GM23338 (cell line): ENCODE results near the gene NR4A1. TPM values are rescaled to one million over a fixed set of nuclear protein-coding genes. Genes with fewer than 3 reads are reported as not detected.
A peak's percentile ranks its signal among the peaks of the same experiment; 100 is the strongest.

Experiments
- ATAC-seq: fragments of 200-7000 bp; cut with Tn5 transposase; 3 replicates; pipeline ENCODE4 v1.9.1; 2020
- DNase-seq: peaks from one replicate; pipeline ENCODE4 v3.0.0-alpha.2; 2015; ENCODE audit warnings: low spot score
- H2AFZ ChIP-seq: fragments of 200-600 bp; sonication (generic); 2 replicates; pipeline ENCODE4 v1.8.0; 2016; ENCODE audit warnings: antibody characterized with exemption, mild to moderate bottlenecking, moderate library complexity
- H3F3A ChIP-seq: fragments of 200-600 bp; sonication (generic); replicated peaks from 2 replicates; pipeline ENCODE4 v1.8.0; 2017; ENCODE audit warnings: antibody characterized with exemption, mixed run types, low read depth
- H3K27ac ChIP-seq: fragments of 200-600 bp; sonication (generic); 2 replicates; pipeline ENCODE4 v1.6.1; 2016; ENCODE audit warnings: low read depth
- H3K27me3 ChIP-seq: fragments of 200-600 bp; sonication (generic); 2 replicates; pipeline ENCODE4 v1.8.0; 2016; ENCODE audit warnings: mild to moderate bottlenecking, mixed run types, moderate library complexity; ENCODE audit not compliant: insufficient read depth
- H3K36me3 ChIP-seq: fragments of 200-600 bp; sonication (generic); 2 replicates; pipeline ENCODE4 v1.8.0; 2016; ENCODE audit warnings: mild to moderate bottlenecking; ENCODE audit not compliant: insufficient read depth
- H3K4me1 ChIP-seq: fragments of 200-600 bp; sonication (generic); 2 replicates; pipeline ENCODE4 v1.8.0; 2016; ENCODE audit warnings: mild to moderate bottlenecking, moderate library complexity; ENCODE audit not compliant: insufficient read depth
- H3K4me2 ChIP-seq: fragments of 200-600 bp; sonication (generic); 2 replicates; pipeline ENCODE4 v1.7.1; 2017; ENCODE audit warnings: mixed run types
- H3K4me3 ChIP-seq: fragments of 200-600 bp; sonication (generic); 2 replicates; pipeline ENCODE4 v1.6.1; 2016; ENCODE audit warnings: mixed run types
- H3K79me2 ChIP-seq: fragments of 200-600 bp; sonication (generic); replicated peaks from 2 replicates; pipeline ENCODE4 v1.8.0; 2017; ENCODE audit warnings: mild to moderate bottlenecking; ENCODE audit not compliant: insufficient read depth
- H3K9me2 ChIP-seq: fragments of 200-600 bp; sonication (generic); 2 replicates; pipeline ENCODE4 v1.8.0; 2017; ENCODE audit not compliant: insufficient read depth
- H4K20me1 ChIP-seq: fragments of 200-600 bp; sonication (generic); replicated peaks from 2 replicates; pipeline ENCODE4 v1.8.0; 2017; ENCODE audit warnings: mild to moderate bottlenecking; ENCODE audit not compliant: insufficient read depth
- H3K27ac Mint-ChIP-seq: 2 replicates; pipeline ENCODE4 v1.8.0; 2020; ENCODE audit warnings: inconsistent platforms, mild to moderate bottlenecking, moderate library complexity, mixed read lengths
- H3K27me3 Mint-ChIP-seq: 3 replicates; pipeline ENCODE4 v1.8.0; 2022; ENCODE audit warnings: low read depth, mild to moderate bottlenecking, moderate library complexity, mixed read lengths, inconsistent platforms; ENCODE audit not compliant: insufficient read depth, poor library complexity
- H3K36me3 Mint-ChIP-seq: 3 replicates; pipeline ENCODE4 v1.8.0; 2021; ENCODE audit warnings: low read depth, mild to moderate bottlenecking, inconsistent platforms, moderate library complexity, mixed read lengths
- H3K4me1 Mint-ChIP-seq: 3 replicates; pipeline ENCODE4 v1.8.0; 2020; ENCODE audit warnings: mild to moderate bottlenecking, inconsistent platforms, mixed read lengths
- H3K4me3 Mint-ChIP-seq: 3 replicates; pipeline ENCODE4 v1.8.0; 2021; ENCODE audit warnings: moderate library complexity, mild to moderate bottlenecking, inconsistent platforms, mixed read lengths
- H3K9me3 Mint-ChIP-seq: 3 replicates; pipeline ENCODE4 v1.8.0; 2020; ENCODE audit warnings: moderate library complexity, mild to moderate bottlenecking, inconsistent platforms, mixed read lengths
- CREB1 ChIP-seq: fragments of 250-450 bp; sonication (Bioruptor Pico); IDR thresholded peaks from 2 replicates; pipeline ENCODE4 v1.5.0; 2020; ENCODE audit warnings: low read depth, mild to moderate bottlenecking, moderate library complexity
- EZH2 ChIP-seq: fragments of 200-600 bp; sonication (generic); IDR thresholded peaks from one replicate; pipeline ENCODE4 v1.8.0; 2017; ENCODE audit warnings: antibody characterized with exemption, mild to moderate bottlenecking, low read depth; ENCODE audit not compliant: unreplicated experiment
- EZH2phosphoT487 ChIP-seq: fragments of 200-600 bp; sonication (generic); IDR thresholded peaks from one replicate; pipeline ENCODE4 v1.8.1; 2018; ENCODE audit warnings: antibody characterized with exemption; ENCODE audit not compliant: unreplicated experiment
- JUNB ChIP-seq: IDR thresholded peaks from one replicate; pipeline ENCODE4 v1.6.1; 2016; ENCODE audit warnings: antibody characterized with exemption; ENCODE audit not compliant: unreplicated experiment
- POLR2AphosphoS5 ChIP-seq: IDR thresholded peaks from 2 replicates; pipeline ENCODE4 v1.6.1; 2016; ENCODE audit warnings: antibody characterized with exemption, low read depth
- STAT1 ChIP-seq: IDR thresholded peaks from one replicate; pipeline ENCODE4 v1.6.1; 2016; ENCODE audit warnings: antibody characterized with exemption; ENCODE audit not compliant: unreplicated experiment
- ZNF114 ChIP-seq: fragments of 250-450 bp; sonication (Bioruptor Pico); IDR thresholded peaks from 2 replicates; pipeline ENCODE4 v1.5.0; 2020; ENCODE audit warnings: mild to moderate bottlenecking, moderate library complexity
- polyA plus RNA-seq: library from polyadenylated mRNA; unstranded; fragments of >200 nt; fragmentation: Nextera tagmentation; extraction: Ambion mirVana; gene quantifications from 2 replicates; pipeline ENCODE4 v1.2.1, GENCODE V29; 2016
- total RNA-seq: library from RNA; depleted of rRNA; stranded (reverse); fragments of >200 nt; shearing (Covaris generic); gene quantifications from 2 replicates; pipeline ENCODE4 v1.2.3, GENCODE V29; 2014
- TF ChIP-seq, protein P1 (sequence below): fragments of 250-450 bp; sonication (Bioruptor Pico); IDR thresholded peaks from 2 replicates; pipeline ENCODE4 v1.5.0; 2020; ENCODE audit warnings: mild to moderate bottlenecking, moderate library complexity
- TF ChIP-seq, protein P2 (sequence below), 2 experiments: fragments of 200-600 bp in 1 of 2; sonication (generic) in 1 of 2; conservative IDR thresholded peaks; 2 replicates each; pipeline versions ENCODE4 v1.5.1 to v1.6.1; 2016 to 2017; ENCODE audit warnings: antibody characterized with exemption in 2 of 2, low read depth in 2 of 2, mild to moderate bottlenecking in 2 of 2, moderate library complexity in 1 of 2
- TF ChIP-seq, protein P3 (sequence below): IDR thresholded peaks from 2 replicates; pipeline ENCODE4 v1.6.1; 2016; ENCODE audit warnings: antibody characterized with exemption

NR4A1 gene
- total and polyA plus RNA-seq, 2 experiments from 2014 or later: 7.5 to 19.1 TPM

DNA sequence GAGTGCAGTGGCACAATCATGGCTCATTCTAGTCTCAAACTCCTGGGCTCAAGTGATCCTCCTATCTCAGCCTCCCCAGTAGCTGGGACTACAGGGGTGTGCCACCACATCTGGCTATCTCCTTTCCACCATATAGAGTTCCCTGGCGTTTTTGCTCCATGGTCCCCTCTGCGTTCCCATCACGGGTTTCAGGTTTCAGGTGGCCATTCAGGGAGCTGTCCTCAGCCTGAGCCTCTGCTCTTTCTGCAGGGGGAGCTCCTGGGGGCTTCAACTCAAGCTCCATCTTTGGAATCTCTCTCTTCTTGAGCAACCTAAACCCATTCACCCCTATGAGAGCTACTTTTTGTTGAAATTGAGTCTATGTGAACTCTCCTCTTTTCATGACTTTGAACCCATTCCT lies 39.8 kb downstream of the NR4A1 start:
- TF ChIP-seq, protein P1, sequence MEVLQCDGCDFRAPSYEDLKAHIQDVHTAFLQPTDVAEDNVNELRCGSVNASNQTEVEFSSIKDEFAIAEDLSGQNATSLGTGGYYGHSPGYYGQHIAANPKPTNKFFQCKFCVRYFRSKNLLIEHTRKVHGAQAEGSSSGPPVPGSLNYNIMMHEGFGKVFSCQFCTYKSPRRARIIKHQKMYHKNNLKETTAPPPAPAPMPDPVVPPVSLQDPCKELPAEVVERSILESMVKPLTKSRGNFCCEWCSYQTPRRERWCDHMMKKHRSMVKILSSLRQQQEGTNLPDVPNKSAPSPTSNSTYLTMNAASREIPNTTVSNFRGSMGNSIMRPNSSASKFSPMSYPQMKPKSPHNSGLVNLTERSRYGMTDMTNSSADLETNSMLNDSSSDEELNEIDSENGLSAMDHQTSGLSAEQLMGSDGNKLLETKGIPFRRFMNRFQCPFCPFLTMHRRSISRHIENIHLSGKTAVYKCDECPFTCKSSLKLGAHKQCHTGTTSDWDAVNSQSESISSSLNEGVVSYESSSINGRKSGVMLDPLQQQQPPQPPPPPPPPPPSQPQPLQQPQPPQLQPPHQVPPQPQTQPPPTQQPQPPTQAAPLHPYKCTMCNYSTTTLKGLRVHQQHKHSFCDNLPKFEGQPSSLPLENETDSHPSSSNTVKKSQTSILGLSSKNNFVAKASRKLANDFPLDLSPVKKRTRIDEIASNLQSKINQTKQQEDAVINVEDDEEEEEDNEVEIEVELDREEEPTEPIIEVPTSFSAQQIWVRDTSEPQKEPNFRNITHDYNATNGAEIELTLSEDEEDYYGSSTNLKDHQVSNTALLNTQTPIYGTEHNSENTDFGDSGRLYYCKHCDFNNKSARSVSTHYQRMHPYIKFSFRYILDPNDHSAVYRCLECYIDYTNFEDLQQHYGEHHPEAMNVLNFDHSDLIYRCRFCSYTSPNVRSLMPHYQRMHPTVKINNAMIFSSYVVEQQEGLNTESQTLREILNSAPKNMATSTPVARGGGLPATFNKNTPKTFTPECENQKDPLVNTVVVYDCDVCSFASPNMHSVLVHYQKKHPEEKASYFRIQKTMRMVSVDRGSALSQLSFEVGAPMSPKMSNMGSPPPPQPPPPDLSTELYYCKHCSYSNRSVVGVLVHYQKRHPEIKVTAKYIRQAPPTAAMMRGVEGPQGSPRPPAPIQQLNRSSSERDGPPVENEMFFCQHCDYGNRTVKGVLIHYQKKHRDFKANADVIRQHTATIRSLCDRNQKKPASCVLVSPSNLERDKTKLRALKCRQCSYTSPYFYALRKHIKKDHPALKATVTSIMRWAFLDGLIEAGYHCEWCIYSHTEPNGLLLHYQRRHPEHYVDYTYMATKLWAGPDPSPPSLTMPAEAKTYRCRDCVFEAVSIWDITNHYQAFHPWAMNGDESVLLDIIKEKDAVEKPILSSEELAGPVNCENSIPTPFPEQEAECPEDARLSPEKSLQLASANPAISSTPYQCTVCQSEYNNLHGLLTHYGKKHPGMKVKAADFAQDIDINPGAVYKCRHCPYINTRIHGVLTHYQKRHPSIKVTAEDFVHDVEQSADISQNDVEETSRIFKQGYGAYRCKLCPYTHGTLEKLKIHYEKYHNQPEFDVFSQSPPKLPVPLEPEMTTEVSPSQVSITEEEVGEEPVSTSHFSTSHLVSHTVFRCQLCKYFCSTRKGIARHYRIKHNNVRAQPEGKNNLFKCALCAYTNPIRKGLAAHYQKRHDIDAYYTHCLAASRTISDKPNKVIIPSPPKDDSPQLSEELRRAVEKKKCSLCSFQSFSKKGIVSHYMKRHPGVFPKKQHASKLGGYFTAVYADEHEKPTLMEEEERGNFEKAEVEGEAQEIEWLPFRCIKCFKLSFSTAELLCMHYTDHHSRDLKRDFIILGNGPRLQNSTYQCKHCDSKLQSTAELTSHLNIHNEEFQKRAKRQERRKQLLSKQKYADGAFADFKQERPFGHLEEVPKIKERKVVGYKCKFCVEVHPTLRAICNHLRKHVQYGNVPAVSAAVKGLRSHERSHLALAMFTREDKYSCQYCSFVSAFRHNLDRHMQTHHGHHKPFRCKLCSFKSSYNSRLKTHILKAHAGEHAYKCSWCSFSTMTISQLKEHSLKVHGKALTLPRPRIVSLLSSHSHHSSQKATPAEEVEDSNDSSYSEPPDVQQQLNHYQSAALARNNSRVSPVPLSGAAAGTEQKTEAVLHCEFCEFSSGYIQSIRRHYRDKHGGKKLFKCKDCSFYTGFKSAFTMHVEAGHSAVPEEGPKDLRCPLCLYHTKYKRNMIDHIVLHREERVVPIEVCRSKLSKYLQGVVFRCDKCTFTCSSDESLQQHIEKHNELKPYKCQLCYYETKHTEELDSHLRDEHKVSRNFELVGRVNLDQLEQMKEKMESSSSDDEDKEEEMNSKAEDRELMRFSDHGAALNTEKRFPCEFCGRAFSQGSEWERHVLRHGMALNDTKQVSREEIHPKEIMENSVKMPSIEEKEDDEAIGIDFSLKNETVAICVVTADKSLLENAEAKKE (CRISPR knock-in tag): no peak
- TF ChIP-seq, protein P2, sequence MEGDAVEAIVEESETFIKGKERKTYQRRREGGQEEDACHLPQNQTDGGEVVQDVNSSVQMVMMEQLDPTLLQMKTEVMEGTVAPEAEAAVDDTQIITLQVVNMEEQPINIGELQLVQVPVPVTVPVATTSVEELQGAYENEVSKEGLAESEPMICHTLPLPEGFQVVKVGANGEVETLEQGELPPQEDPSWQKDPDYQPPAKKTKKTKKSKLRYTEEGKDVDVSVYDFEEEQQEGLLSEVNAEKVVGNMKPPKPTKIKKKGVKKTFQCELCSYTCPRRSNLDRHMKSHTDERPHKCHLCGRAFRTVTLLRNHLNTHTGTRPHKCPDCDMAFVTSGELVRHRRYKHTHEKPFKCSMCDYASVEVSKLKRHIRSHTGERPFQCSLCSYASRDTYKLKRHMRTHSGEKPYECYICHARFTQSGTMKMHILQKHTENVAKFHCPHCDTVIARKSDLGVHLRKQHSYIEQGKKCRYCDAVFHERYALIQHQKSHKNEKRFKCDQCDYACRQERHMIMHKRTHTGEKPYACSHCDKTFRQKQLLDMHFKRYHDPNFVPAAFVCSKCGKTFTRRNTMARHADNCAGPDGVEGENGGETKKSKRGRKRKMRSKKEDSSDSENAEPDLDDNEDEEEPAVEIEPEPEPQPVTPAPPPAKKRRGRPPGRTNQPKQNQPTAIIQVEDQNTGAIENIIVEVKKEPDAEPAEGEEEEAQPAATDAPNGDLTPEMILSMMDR (conservative IDR thresholded peaks at IDR 0.05; ENCODE audit: low read depth in 2 of 2): 0 out of 4 replicates have a peak, but pooled peaks of 1 of the 2 experiments have one; percentile 6
- no peak overlapping the region for H3K27ac Mint-ChIP-seq
- ATAC-seq: peak; percentile 32; the same call in 2 of the 3 replicates

DNA sequence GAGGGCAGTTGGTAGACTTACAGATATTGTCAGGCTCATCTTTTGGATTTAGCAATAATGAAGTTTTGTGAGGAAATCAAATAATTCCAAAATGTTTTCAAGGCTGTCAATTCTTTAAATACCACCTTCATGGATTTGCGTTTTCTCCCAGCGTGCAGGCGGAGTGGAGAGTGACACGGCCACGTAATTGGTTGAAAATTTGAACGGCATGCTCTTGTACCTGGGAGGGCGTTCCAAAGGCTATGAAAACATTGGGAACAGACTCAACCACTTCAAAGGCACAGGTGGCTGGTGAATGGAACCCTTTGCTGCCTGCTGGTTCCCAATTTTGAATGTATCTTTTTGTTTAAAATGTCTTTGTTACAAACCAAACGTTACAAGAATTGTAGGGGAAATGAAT lies 40.6 kb downstream of the NR4A1 start:
- Histone ChIP-seq H3K4me1 (peaks cover 12% of the 10 kb centered on the region; the same call in 1 of the 2 replicates), H3F3A (no peaks in the 10 kb centered on the region), H2AFZ (no peak overlapping the region), H3K79me2 (no peaks in the 10 kb centered on the region), H4K20me1 (no peaks in the 10 kb centered on the region), H3K9me2 (no peaks in the 10 kb centered on the region), H3K27me3 (no peaks in the 10 kb centered on the region), H3K4me2 (no peak overlapping the region), H3K4me3 (no peak overlapping the region), H3K36me3 (no peaks in the 10 kb centered on the region), H3K27ac (no peak overlapping the region)
- ATAC-seq: no peak
- peaks cover 13% of the 10 kb centered on the region for H3K4me1 Mint-ChIP-seq
- H3K36me3 Mint-ChIP-seq: no peaks in the 10 kb centered on the region; the same call in 2 of the 3 replicates
- no peaks in the 10 kb centered on the region for H3K9me3 Mint-ChIP-seq
- H3K27ac Mint-ChIP-seq: no peak overlapping the region
- no peak for DNase-seq
- peaks cover 6% of the 10 kb centered on the region for H3K27me3 Mint-ChIP-seq
- H3K4me3 Mint-ChIP-seq: no peak overlapping the region
- TF ChIP-seq STAT1 (no peak), EZH2 (no peak), POLR2AphosphoS5 (no peak), JUNB (no peak), ZNF114 (CRISPR knock-in tag) (no peak), CREB1 (CRISPR knock-in tag) (no peak), EZH2phosphoT487 (no peak)
- TF ChIP-seq, protein P3, sequence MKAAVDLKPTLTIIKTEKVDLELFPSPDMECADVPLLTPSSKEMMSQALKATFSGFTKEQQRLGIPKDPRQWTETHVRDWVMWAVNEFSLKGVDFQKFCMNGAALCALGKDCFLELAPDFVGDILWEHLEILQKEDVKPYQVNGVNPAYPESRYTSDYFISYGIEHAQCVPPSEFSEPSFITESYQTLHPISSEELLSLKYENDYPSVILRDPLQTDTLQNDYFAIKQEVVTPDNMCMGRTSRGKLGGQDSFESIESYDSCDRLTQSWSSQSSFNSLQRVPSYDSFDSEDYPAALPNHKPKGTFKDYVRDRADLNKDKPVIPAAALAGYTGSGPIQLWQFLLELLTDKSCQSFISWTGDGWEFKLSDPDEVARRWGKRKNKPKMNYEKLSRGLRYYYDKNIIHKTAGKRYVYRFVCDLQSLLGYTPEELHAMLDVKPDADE: no peak
- TF ChIP-seq, protein P2 (conservative IDR thresholded peaks at IDR 0.05; ENCODE audit: low read depth in 2 of 2): no peak

More for the DNA sequence above, 39.8 kb downstream of the NR4A1 start:
- no peaks in the 10 kb centered on the region for H3K79me2 ChIP-seq
- H3K4me3 ChIP-seq: no peak overlapping the region
- H3K4me1 ChIP-seq: peaks cover 12% of the 10 kb centered on the region; the same call in 1 of the 2 replicates
- no peaks in the 10 kb centered on the region for H3K9me3 Mint-ChIP-seq
- no peak overlapping the region for H2AFZ ChIP-seq
- H3K36me3 Mint-ChIP-seq: no peaks in the 10 kb centered on the region; the same call in 2 of the 3 replicates
- no peaks in the 10 kb centered on the region for H3F3A ChIP-seq
- H3K36me3 ChIP-seq: no peaks in the 10 kb centered on the region
- no peak overlapping the region for H3K4me3 Mint-ChIP-seq
- H3K27me3 Mint-ChIP-seq: peaks cover 6% of the 10 kb centered on the region
- no peak overlapping the region for H3K27ac ChIP-seq
- H3K4me2 ChIP-seq: peak overlapping the region; percentile 62
- no peaks in the 10 kb centered on the region for H3K27me3 ChIP-seq
- H3K9me2 ChIP-seq: no peaks in the 10 kb centered on the region
- H4K20me1 ChIP-seq: no peaks in the 10 kb centered on the region
- H3K4me1 Mint-ChIP-seq: peaks cover 13% of the 10 kb centered on the region
- DNase-seq: peak; percentile 27
